AG10803 (cell line): ENCODE data around the gene IL18R1.

ENCODE experiments used
- DNase-seq: peaks from one replicate; pipeline ENCODE4 v3.0.0; 2010; ENCODE audit warnings: low read depth
- H3K4me3 ChIP-seq: 2 replicates; pipeline ENCODE4 v1.5.1; 2011; ENCODE audit warnings: mild to moderate bottlenecking, low read length, control low read depth
- CTCF ChIP-seq: conservative IDR thresholded peaks from 2 replicates; pipeline ENCODE4 v1.5.1; 2011; ENCODE audit warnings: mild to moderate bottlenecking, low read length, control low read depth, inconsistent platforms

Gene IL18R1

GRCh38 chr2:102392096-102392495, 36.5 kb downstream of the IL18R1 start:
- no peak for DNase-seq
- no peak overlapping the region for H3K4me3 ChIP-seq
- TF ChIP-seq CTCF: no peak

GRCh38 chr2:102392942-102393341, 37.3 kb downstream of the IL18R1 start:
- no peak for TF ChIP-seq CTCF
- no peak overlapping the region for H3K4me3 ChIP-seq
- DNase-seq: no peak

GRCh38 chr2:102396012-102396411, 40.4 kb downstream of the IL18R1 start:
- TF ChIP-seq CTCF: no peak
- no peak for DNase-seq
- H3K4me3 ChIP-seq: no peak overlapping the region

- TF ChIP-seq CTCF: no peak
- DNase-seq: no peak
- H3K4me3 ChIP-seq: no peak overlapping the region
Measured at GRCh38 chr2:102397209-102397608, 41.6 kb downstream of the IL18R1 start.

GRCh38 chr2:102399499-102400141, 44.0 kb downstream of the IL18R1 start:
- no peak for DNase-seq
- no peak for TF ChIP-seq CTCF
- H3K4me3 ChIP-seq: no peak overlapping the region

- no peak for DNase-seq
Measured at GRCh38 chr2:102401456-102401855, 45.9 kb downstream of the IL18R1 start.

More at GRCh38 chr2:102401456-102401855, 45.9 kb downstream of the IL18R1 start:
- no peak for TF ChIP-seq CTCF
- no peak overlapping the region for H3K4me3 ChIP-seq
